PC-9 (cell line): Measurements from ENCODE around the gene ATP13A2. TPM values are rescaled to one million over a fixed set of nuclear protein-coding genes. Genes with fewer than 3 reads are reported as not detected.

Experiments
- BruUV-seq: library from RNA; stranded (reverse); fragments of 400-500 nt; replicated peaks from 2 replicates; lab custom pipeline; 2021; lab: Mats Ljungman, UMichigan
- CTCF ChIA-PET: fragments of 300-600 bp; sonication (Branson Sonifier 250); formaldehyde crosslinking; loops from one replicate; lab custom pipeline; 2022; ENCODE audit warnings: antibody characterized with exemption; lab: Charles Lee
- POLR2A ChIA-PET: fragments of 300-600 bp; sonication (Branson Sonifier 250); formaldehyde crosslinking; loops from one replicate; lab custom pipeline; 2022; ENCODE audit warnings: antibody characterized with exemption; ENCODE audit not compliant: unreplicated experiment; lab: Charles Lee
- DNase-seq, 2 experiments: peaks; one replicate each; pipeline versions ENCODE4 v3.0.0 to v3.0.0-alpha.2; 2015 to 2022; ENCODE audit warnings: mixed read lengths in 1 of 2
- H2AFZ ChIP-seq: fragments of 200-600 bp; sonication (generic); 2 replicates; pipeline ENCODE4 v1.8.1; 2017; ENCODE audit warnings: antibody characterized with exemption
- H3F3A ChIP-seq: fragments of 200-600 bp; sonication (generic); 2 replicates; pipeline ENCODE4 v1.8.1; 2017; ENCODE audit warnings: antibody characterized with exemption, mild to moderate bottlenecking, low read depth; ENCODE audit not compliant: insufficient read depth
- H3K27ac ChIP-seq: fragments of 200-600 bp; sonication (generic); 2 replicates; pipeline ENCODE4 v1.6.1; 2016; ENCODE audit warnings: mixed run types
- H3K27me3 ChIP-seq: fragments of 200-600 bp; sonication (generic); 2 replicates; pipeline ENCODE4 v1.6.1; 2016; ENCODE audit warnings: low read depth, mixed run types; ENCODE audit not compliant: insufficient read depth
- H3K36me3 ChIP-seq: fragments of 200-600 bp; sonication (generic); 2 replicates; pipeline ENCODE4 v1.6.1; 2016; ENCODE audit warnings: low read depth, mixed run types
- H3K4me1 ChIP-seq: fragments of 200-600 bp; sonication (generic); replicated peaks from 2 replicates; pipeline ENCODE4 v1.6.1; 2016; ENCODE audit warnings: mixed run types; ENCODE audit not compliant: insufficient read depth
- H3K4me2 ChIP-seq: fragments of 200-600 bp; sonication (generic); 2 replicates; pipeline ENCODE4 v1.6.1; 2017; ENCODE audit warnings: mixed run types
- H3K4me3 ChIP-seq: fragments of 200-600 bp; sonication (generic); 2 replicates; pipeline ENCODE4 v1.6.1; 2016; ENCODE audit warnings: mixed run types
- H3K79me2 ChIP-seq: fragments of 200-600 bp; sonication (generic); 2 replicates; pipeline ENCODE4 v1.6.1; 2017; ENCODE audit warnings: low read depth, mixed run types
- H3K9me2 ChIP-seq: fragments of 200-600 bp; sonication (generic); 2 replicates; pipeline ENCODE4 v1.8.1; 2017; ENCODE audit warnings: mild to moderate bottlenecking; ENCODE audit not compliant: insufficient read depth
- H3K9me3 ChIP-seq: fragments of 200-600 bp; sonication (generic); 2 replicates; pipeline ENCODE4 v1.8.1; 2016; ENCODE audit warnings: low read depth; ENCODE audit not compliant: insufficient read depth
- H4K20me1 ChIP-seq: fragments of 200-600 bp; sonication (generic); 2 replicates; pipeline ENCODE4 v1.8.1; 2017; ENCODE audit not compliant: insufficient read depth
- EZH2 ChIP-seq: fragments of 200-600 bp; sonication (generic); IDR thresholded peaks from 2 replicates; pipeline ENCODE4 v1.8.0; 2017; ENCODE audit warnings: antibody characterized with exemption, low read depth
- intact Hi-C: fragments of 100-400 bp; cut with micrococcal nuclease; formaldehyde crosslinking; loops from one replicate; pipeline ENCODE4 v1.10.0; 2022; ENCODE audit not compliant: unreplicated experiment
- total RNA-seq: library from RNA; stranded (reverse); gene quantifications from 2 replicates; pipeline ENCODE4 v1.2.3, GENCODE V29; 2021
- TF ChIP-seq, protein P1 (sequence below): fragments of 200-600 bp; sonication (generic); conservative IDR thresholded peaks from 2 replicates; pipeline ENCODE4 v1.6.1; 2017; ENCODE audit warnings: mixed run types, antibody characterized with exemption, mild to moderate bottlenecking, moderate library complexity

ATP13A2 gene
- total RNA-seq, 1 experiment from 2014 or later, result 39.9 TPM

GRCh38 chr1:16996845-16997244, 14.9 kb downstream of the ATP13A2 start:
- ChIA-PET POLR2A (no interaction called here), CTCF (no interaction called here)
- Histone ChIP-seq H3K9me2 (no peaks in the 10 kb centered on the region), H3K27ac (no peak overlapping the region), H3K27me3 (no peaks in the 10 kb centered on the region), H3K9me3 (no peaks in the 10 kb centered on the region), H4K20me1 (no peaks in the 10 kb centered on the region), H3F3A (no peaks in the 10 kb centered on the region), H2AFZ (no peak overlapping the region), H3K4me3 (no peak overlapping the region), H3K79me2 (no peaks in the 10 kb centered on the region), H3K36me3 (no peaks in the 10 kb centered on the region), H3K4me2 (no peak overlapping the region), H3K4me1 (no peaks in the 10 kb centered on the region)
- intact Hi-C loops, result no loop called here
- no TSS peak for BruUV-seq
- DNase-seq, result no peak
- TF ChIP-seq, protein P1, sequence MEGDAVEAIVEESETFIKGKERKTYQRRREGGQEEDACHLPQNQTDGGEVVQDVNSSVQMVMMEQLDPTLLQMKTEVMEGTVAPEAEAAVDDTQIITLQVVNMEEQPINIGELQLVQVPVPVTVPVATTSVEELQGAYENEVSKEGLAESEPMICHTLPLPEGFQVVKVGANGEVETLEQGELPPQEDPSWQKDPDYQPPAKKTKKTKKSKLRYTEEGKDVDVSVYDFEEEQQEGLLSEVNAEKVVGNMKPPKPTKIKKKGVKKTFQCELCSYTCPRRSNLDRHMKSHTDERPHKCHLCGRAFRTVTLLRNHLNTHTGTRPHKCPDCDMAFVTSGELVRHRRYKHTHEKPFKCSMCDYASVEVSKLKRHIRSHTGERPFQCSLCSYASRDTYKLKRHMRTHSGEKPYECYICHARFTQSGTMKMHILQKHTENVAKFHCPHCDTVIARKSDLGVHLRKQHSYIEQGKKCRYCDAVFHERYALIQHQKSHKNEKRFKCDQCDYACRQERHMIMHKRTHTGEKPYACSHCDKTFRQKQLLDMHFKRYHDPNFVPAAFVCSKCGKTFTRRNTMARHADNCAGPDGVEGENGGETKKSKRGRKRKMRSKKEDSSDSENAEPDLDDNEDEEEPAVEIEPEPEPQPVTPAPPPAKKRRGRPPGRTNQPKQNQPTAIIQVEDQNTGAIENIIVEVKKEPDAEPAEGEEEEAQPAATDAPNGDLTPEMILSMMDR, result no peak
- TF ChIP-seq EZH2, result no peak

- Histone ChIP-seq H3K9me3 (no peaks in the 10 kb centered on the region), H3K79me2 (no peaks in the 10 kb centered on the region), H2AFZ (no peak overlapping the region), H4K20me1 (no peaks in the 10 kb centered on the region), H3K4me3 (no peak overlapping the region), H3K27ac (no peak overlapping the region), H3F3A (no peaks in the 10 kb centered on the region), H3K27me3 (no peaks in the 10 kb centered on the region), H3K36me3 (no peaks in the 10 kb centered on the region), H3K4me2 (no peak overlapping the region), H3K9me2 (no peaks in the 10 kb centered on the region), H3K4me1 (no peaks in the 10 kb centered on the region)
- intact Hi-C loops, result no loop called here
- CTCF ChIA-PET, result no interaction called here
- BruUV-seq, result no TSS peak
- no peak for TF ChIP-seq EZH2
- TF ChIP-seq, protein P1, result no peak
- POLR2A ChIA-PET, result no interaction called here
- no peak for DNase-seq
Observed at GRCh38 chr1:16993521-16994038, 18.1 kb downstream of the ATP13A2 start.

DNA sequence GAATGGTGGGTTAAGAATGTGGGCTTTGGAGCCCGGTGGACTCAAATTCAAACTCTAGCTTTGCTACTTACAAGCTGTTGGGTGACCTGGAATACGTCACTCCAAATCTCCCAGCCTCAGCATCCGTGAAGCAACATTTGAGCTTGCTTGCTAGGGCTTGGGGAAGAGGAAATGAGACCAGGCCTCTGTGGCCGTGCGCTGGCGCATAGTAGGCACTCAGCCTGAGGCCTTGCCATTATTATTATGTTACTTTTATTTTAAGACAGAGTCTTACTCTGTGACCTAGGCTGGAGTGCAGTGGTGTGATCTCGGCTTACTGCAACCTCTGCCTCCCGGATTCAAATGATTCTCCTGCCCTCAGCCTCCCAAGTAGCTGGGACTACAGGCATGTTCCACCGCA, 19.1 kb downstream of the ATP13A2 start:
- no peaks in the 10 kb centered on the region for H3K9me2 ChIP-seq
- POLR2A ChIA-PET, result no interaction called here
- H2AFZ ChIP-seq, result no peak overlapping the region
- DNase-seq, result no peak
- H3K36me3 ChIP-seq, result no peaks in the 10 kb centered on the region
- no peaks in the 10 kb centered on the region for H3K79me2 ChIP-seq
- no peak overlapping the region for H3K4me3 ChIP-seq
- no peak overlapping the region for H3K4me2 ChIP-seq
- H3F3A ChIP-seq, result no peaks in the 10 kb centered on the region
- BruUV-seq, result no TSS peak
- no peaks in the 10 kb centered on the region for H3K27me3 ChIP-seq
- no peaks in the 10 kb centered on the region for H3K4me1 ChIP-seq
- CTCF ChIA-PET, result no interaction called here
- no peaks in the 10 kb centered on the region for H4K20me1 ChIP-seq
- no peaks in the 10 kb centered on the region for H3K9me3 ChIP-seq
- intact Hi-C loops, result no loop called here
- TF ChIP-seq EZH2, result no peak
- TF ChIP-seq, protein P1, result no peak
- no peak overlapping the region for H3K27ac ChIP-seq
